OCI-LY3 (cell line): ENCODE results near the gene MRPL42.

Experiments
- H2AFZ ChIP-seq: fragments of 200-600, 300-600 bp; shearing (Covaris generic); 2 replicates; pipeline ENCODE4 v1.6.0; 2014; ENCODE audit warnings: antibody characterized with exemption, low read depth, low read length
- H3K27ac ChIP-seq: fragments of 200-600, 300-600 bp; sonication (generic); 2 replicates; pipeline ENCODE4 v1.5.1; 2014; ENCODE audit warnings: mild to moderate bottlenecking, low read length, moderate library complexity, mixed read lengths
- H3K27me3 ChIP-seq: fragments of 200-600, 300-600 bp; sonication (generic); 2 replicates; pipeline ENCODE4 v1.6.1; 2014; ENCODE audit warnings: low read depth, low read length, mixed read lengths
- H3K36me3 ChIP-seq: fragments of 200-600, 300-600 bp; sonication (generic); replicated peaks from 2 replicates; pipeline ENCODE3; 2014; ENCODE audit warnings: low read depth, low read length, mixed read lengths
- H3K4me1 ChIP-seq: fragments of 300-600, 200-600 bp; sonication (generic); 2 replicates; pipeline ENCODE4 v1.6.1; 2014; ENCODE audit warnings: low read length, mixed read lengths
- H3K4me2 ChIP-seq: fragments of 200-600, 300-600 bp; sonication (generic); 2 replicates; pipeline ENCODE4 v1.6.1; 2014; ENCODE audit warnings: low read length, mixed read lengths
- H3K4me3 ChIP-seq: fragments of 300-600, 200-600 bp; sonication (generic); 2 replicates; pipeline ENCODE4 v1.5.1; 2014; ENCODE audit warnings: antibody characterized with exemption, mild to moderate bottlenecking, low read length, moderate library complexity
- H3K79me2 ChIP-seq: fragments of 300-600, 200-600 bp; shearing (Covaris generic); 2 replicates; pipeline ENCODE4 v1.6.1; 2014; ENCODE audit warnings: mild to moderate bottlenecking, low read length, mixed read lengths
- H3K9ac ChIP-seq: fragments of 300-600, 200-600 bp; shearing (Covaris generic); 2 replicates; pipeline ENCODE4 v1.6.0; 2014; ENCODE audit warnings: mild to moderate bottlenecking, low read length, moderate library complexity
- H3K9me3 ChIP-seq: fragments of 200-600, 300-600 bp; shearing (Covaris generic); 2 replicates; pipeline ENCODE4 v1.6.1; 2014; ENCODE audit warnings: low read length, mixed read lengths; ENCODE audit not compliant: insufficient read depth
- H4K20me1 ChIP-seq: fragments of 200-600, 300-600 bp; sonication (generic); 2 replicates; pipeline ENCODE4 v1.6.1; 2016; ENCODE audit warnings: low read length, mixed read lengths; ENCODE audit not compliant: insufficient read depth
- CTCF ChIP-seq: fragments of 200-600, 300-600 bp; sonication (generic); IDR thresholded peaks from 2 replicates; pipeline ENCODE4 v1.5.1; 2014; ENCODE audit warnings: antibody characterized with exemption, low read length, low read depth
- EZH2phosphoT487 ChIP-seq: fragments of 200-600 bp; shearing (Covaris generic); IDR thresholded peaks from 2 replicates; pipeline ENCODE4 v1.6.1; 2018; ENCODE audit warnings: antibody characterized with exemption, mixed run types, low read depth

MRPL42 gene

DNA sequence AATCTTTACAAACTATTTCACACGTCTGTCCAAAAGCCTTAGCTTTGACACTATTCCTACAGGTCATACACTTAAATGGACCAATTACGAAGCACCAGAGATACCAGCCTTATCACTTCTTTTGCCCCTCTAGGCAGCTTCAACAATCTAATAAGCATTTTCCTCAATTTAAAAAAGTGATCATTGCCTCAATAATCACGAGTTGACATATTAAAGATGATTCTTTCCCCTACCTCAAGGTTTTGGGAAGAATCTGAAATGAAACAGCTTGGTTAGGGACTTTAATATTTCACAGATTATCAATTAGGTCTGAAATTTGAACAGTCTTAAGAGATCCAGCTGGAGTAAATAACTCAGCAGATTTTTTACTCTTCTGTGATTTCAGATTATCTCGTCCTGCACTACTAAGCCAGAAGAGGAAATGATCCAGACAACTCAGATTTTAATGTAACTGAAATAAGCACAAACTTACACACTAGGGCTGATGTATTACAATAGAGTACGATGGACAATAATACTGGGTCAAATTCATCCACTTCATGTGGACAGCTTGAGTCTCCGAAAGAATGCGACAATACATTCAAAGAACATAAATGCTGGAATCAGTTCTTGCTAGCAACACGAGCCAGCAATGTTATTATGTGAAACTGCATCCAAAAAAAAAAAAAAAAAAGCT, 41.4 kb upstream of the MRPL42 start:
- Histone ChIP-seq H3K36me3 (peaks cover 9% of the 10 kb centered on the region), H2AFZ (no peak overlapping the region), H3K27me3 (no peaks in the 10 kb centered on the region), H3K4me3 (peak overlapping the region; percentile 58), H3K9me3 (no peaks in the 10 kb centered on the region), H4K20me1 (peaks cover 90% of the 10 kb centered on the region), H3K9ac (peak overlapping the region; percentile 22; the same call in 1 of the 2 replicates), H3K79me2 (peaks cover 98% of the 10 kb centered on the region), H3K4me2 (peak overlapping the region; percentile 80), H3K4me1 (peaks cover 66% of the 10 kb centered on the region), H3K27ac (peak overlapping the region; percentile 51)
- TF ChIP-seq EZH2phosphoT487 (no peak), CTCF (no peak)

- peak overlapping the region; percentile 58 for H3K4me3 ChIP-seq
- H3K27ac ChIP-seq = peak overlapping the region; percentile 51
- peak overlapping the region; percentile 22; the same call in 1 of the 2 replicates for H3K9ac ChIP-seq
- no peak overlapping the region for H2AFZ ChIP-seq
- TF ChIP-seq EZH2phosphoT487 (no peak), CTCF (no peak)
- H4K20me1 ChIP-seq = peaks cover 92% of the 10 kb centered on the region
- H3K36me3 ChIP-seq = peaks cover 9% of the 10 kb centered on the region
- peaks cover 100% of the 10 kb centered on the region for H3K79me2 ChIP-seq
- H3K4me2 ChIP-seq = peak overlapping the region; percentile 80
- H3K4me1 ChIP-seq = peaks cover 62% of the 10 kb centered on the region
- H3K9me3 ChIP-seq = no peaks in the 10 kb centered on the region
- H3K27me3 ChIP-seq = no peaks in the 10 kb centered on the region
These were observed 40.9 kb upstream of the MRPL42 start for GRCh38 chr12:93426412-93426805.

- H3K4me2 ChIP-seq = no peak overlapping the region
- no peak overlapping the region for H3K4me3 ChIP-seq
- H2AFZ ChIP-seq = no peak overlapping the region
- H4K20me1 ChIP-seq = peaks cover 91% of the 10 kb centered on the region
- H3K36me3 ChIP-seq = peaks cover 10% of the 10 kb centered on the region
- no peaks in the 10 kb centered on the region for H3K27me3 ChIP-seq
- H3K4me1 ChIP-seq = peaks cover 46% of the 10 kb centered on the region
- H3K27ac ChIP-seq = no peak overlapping the region
- no peak overlapping the region for H3K9ac ChIP-seq
- H3K9me3 ChIP-seq = no peaks in the 10 kb centered on the region
- H3K79me2 ChIP-seq = peaks cover 100% of the 10 kb centered on the region
- no peak for TF ChIP-seq EZH2phosphoT487
- no peak for TF ChIP-seq CTCF
These were observed 39.3 kb upstream of the MRPL42 start for GRCh38 chr12:93427779-93428564.

- peaks cover 90% of the 10 kb centered on the region for H4K20me1 ChIP-seq
These were observed 37.9 kb upstream of the MRPL42 start for GRCh38 chr12:93429448-93429847.

More at GRCh38 chr12:93429448-93429847, 37.9 kb upstream of the MRPL42 start:
- H3K9me3 ChIP-seq = no peaks in the 10 kb centered on the region
- H3K36me3 ChIP-seq = peaks cover 14% of the 10 kb centered on the region
- H3K4me1 ChIP-seq = peaks cover 35% of the 10 kb centered on the region
- H3K27ac ChIP-seq = no peak overlapping the region
- no peaks in the 10 kb centered on the region for H3K27me3 ChIP-seq
- H3K79me2 ChIP-seq = peaks cover 100% of the 10 kb centered on the region
- no peak overlapping the region for H3K9ac ChIP-seq
- no peak overlapping the region for H3K4me3 ChIP-seq
- no peak overlapping the region for H3K4me2 ChIP-seq
- no peak overlapping the region for H2AFZ ChIP-seq
- no peak for TF ChIP-seq CTCF
- no peak for TF ChIP-seq EZH2phosphoT487
